ENCODE data around the gene CAMTA1. TPM values are rescaled to one million over a fixed set of nuclear protein-coding genes. Genes with fewer than 3 reads are reported as not detected.

CAMTA1 gene
- polyA plus RNA-seq, 1 donor from 2014 or later = 162 TPM

DNA sequence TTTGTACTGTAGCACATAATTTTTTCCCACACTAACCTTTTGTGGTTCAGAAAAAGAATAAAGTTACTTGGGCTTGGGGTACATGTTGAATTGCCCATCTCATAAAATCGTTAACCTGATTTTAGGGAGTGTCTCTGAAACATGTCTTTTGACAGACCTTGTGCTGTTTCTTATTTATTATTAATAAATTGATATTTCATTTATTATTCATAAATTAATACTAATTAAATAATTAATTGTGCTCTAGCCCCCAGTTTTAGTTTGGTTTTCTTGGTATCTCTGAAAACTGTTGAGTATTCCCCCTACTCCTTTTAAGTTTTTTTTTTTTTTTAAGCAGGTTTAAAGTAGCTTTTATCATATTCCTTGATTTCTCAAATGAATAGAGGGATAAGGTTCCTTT, 27.9 kb downstream of the CAMTA1 start:
- no peaks in the 10 kb centered on the region for H4K20me1 ChIP-seq (ENCODE audit: insufficient read depth)

GRCh38 chr1:6815726-6816125, 30.5 kb downstream of the CAMTA1 start:
- H3K27ac ChIP-seq (ENCODE audit: low read length) = no peak overlapping the region
- peaks cover 17% of the 10 kb centered on the region for H3K79me2 ChIP-seq (replicated peaks; ENCODE audit: insufficient read depth, low read length)
- H3K4me3 ChIP-seq (ENCODE audit: low read length) = no peak overlapping the region
- H3K9ac ChIP-seq (ENCODE audit: low read length) = no peak overlapping the region
- H3K4me2 ChIP-seq (ENCODE audit: low read length) = no peak overlapping the region
- no peaks in the 10 kb centered on the region for H3K9me3 ChIP-seq (ENCODE audit: low read length)
- TF ChIP-seq SMC3 (conservative IDR thresholded peaks at IDR 0.05; ENCODE audit: poor library complexity) (no peak), RAD21 (conservative IDR thresholded peaks at IDR 0.05) (no peak), EP300 (conservative IDR thresholded peaks at IDR 0.05; ENCODE audit: poor library complexity, severe bottlenecking) (no peak), MXI1 (conservative IDR thresholded peaks at IDR 0.05; ENCODE audit: poor library complexity, severe bottlenecking) (no peak), POLR2AphosphoS5 (IDR thresholded peaks at IDR 0.05) (no peak), TAF1 (IDR thresholded peaks at IDR 0.05; ENCODE audit: low read depth) (no peak), EZH2 (IDR thresholded peaks at IDR 0.05; ENCODE audit: borderline replicate concordance, insufficient read depth, low read length, poor library complexity, severe bottlenecking) (no peak)
- TF ChIP-seq, protein P1, sequence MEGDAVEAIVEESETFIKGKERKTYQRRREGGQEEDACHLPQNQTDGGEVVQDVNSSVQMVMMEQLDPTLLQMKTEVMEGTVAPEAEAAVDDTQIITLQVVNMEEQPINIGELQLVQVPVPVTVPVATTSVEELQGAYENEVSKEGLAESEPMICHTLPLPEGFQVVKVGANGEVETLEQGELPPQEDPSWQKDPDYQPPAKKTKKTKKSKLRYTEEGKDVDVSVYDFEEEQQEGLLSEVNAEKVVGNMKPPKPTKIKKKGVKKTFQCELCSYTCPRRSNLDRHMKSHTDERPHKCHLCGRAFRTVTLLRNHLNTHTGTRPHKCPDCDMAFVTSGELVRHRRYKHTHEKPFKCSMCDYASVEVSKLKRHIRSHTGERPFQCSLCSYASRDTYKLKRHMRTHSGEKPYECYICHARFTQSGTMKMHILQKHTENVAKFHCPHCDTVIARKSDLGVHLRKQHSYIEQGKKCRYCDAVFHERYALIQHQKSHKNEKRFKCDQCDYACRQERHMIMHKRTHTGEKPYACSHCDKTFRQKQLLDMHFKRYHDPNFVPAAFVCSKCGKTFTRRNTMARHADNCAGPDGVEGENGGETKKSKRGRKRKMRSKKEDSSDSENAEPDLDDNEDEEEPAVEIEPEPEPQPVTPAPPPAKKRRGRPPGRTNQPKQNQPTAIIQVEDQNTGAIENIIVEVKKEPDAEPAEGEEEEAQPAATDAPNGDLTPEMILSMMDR (IDR thresholded peaks at IDR 0.05; ENCODE audit: poor library complexity, severe bottlenecking) = no peak
- TF ChIP-seq, protein P2, sequence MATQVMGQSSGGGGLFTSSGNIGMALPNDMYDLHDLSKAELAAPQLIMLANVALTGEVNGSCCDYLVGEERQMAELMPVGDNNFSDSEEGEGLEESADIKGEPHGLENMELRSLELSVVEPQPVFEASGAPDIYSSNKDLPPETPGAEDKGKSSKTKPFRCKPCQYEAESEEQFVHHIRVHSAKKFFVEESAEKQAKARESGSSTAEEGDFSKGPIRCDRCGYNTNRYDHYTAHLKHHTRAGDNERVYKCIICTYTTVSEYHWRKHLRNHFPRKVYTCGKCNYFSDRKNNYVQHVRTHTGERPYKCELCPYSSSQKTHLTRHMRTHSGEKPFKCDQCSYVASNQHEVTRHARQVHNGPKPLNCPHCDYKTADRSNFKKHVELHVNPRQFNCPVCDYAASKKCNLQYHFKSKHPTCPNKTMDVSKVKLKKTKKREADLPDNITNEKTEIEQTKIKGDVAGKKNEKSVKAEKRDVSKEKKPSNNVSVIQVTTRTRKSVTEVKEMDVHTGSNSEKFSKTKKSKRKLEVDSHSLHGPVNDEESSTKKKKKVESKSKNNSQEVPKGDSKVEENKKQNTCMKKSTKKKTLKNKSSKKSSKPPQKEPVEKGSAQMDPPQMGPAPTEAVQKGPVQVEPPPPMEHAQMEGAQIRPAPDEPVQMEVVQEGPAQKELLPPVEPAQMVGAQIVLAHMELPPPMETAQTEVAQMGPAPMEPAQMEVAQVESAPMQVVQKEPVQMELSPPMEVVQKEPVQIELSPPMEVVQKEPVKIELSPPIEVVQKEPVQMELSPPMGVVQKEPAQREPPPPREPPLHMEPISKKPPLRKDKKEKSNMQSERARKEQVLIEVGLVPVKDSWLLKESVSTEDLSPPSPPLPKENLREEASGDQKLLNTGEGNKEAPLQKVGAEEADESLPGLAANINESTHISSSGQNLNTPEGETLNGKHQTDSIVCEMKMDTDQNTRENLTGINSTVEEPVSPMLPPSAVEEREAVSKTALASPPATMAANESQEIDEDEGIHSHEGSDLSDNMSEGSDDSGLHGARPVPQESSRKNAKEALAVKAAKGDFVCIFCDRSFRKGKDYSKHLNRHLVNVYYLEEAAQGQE (IDR thresholded peaks at IDR 0.05; ENCODE audit: borderline replicate concordance) = no peak
- no peaks in the 10 kb centered on the region for H3K36me3 ChIP-seq (ENCODE audit: insufficient read depth, low read length)
- no peaks in the 10 kb centered on the region for H3K9me2 ChIP-seq (ENCODE audit: insufficient read depth, low read length)
- no peaks in the 10 kb centered on the region for H3K27me3 ChIP-seq (ENCODE audit: insufficient read depth, low read depth, low read length)
- H2AFZ ChIP-seq (ENCODE audit: low read depth, low read length) = no peak overlapping the region
- H4K20me1 ChIP-seq (ENCODE audit: insufficient read depth) = no peaks in the 10 kb centered on the region
- no peaks in the 10 kb centered on the region for H3F3A ChIP-seq (ENCODE audit: insufficient read depth, low read length, poor library complexity, severe bottlenecking)

More for the DNA sequence above, 27.9 kb downstream of the CAMTA1 start:
- H3K9me2 ChIP-seq (ENCODE audit: insufficient read depth, low read length) = no peaks in the 10 kb centered on the region
- H3K27me3 ChIP-seq (ENCODE audit: insufficient read depth, low read depth, low read length) = no peaks in the 10 kb centered on the region
- TF ChIP-seq MXI1 (conservative IDR thresholded peaks at IDR 0.05; ENCODE audit: poor library complexity, severe bottlenecking) = no peak
- TF ChIP-seq, protein P1 (IDR thresholded peaks at IDR 0.05; ENCODE audit: poor library complexity, severe bottlenecking) = no peak
- TF ChIP-seq, protein P2 (IDR thresholded peaks at IDR 0.05; ENCODE audit: borderline replicate concordance) = no peak
- no peak overlapping the region for H3K27ac ChIP-seq (ENCODE audit: low read length)
- no peak overlapping the region for H3K4me3 ChIP-seq (ENCODE audit: low read length)
- H2AFZ ChIP-seq (ENCODE audit: low read depth, low read length) = no peak overlapping the region
- peaks cover 26% of the 10 kb centered on the region for H3K79me2 ChIP-seq (replicated peaks; ENCODE audit: insufficient read depth, low read length)
- no peaks in the 10 kb centered on the region for H3K36me3 ChIP-seq (ENCODE audit: insufficient read depth, low read length)
- no peaks in the 10 kb centered on the region for H3F3A ChIP-seq (ENCODE audit: insufficient read depth, low read length, poor library complexity, severe bottlenecking)
- H3K4me2 ChIP-seq (ENCODE audit: low read length) = no peak overlapping the region
- no peaks in the 10 kb centered on the region for H3K9me3 ChIP-seq (ENCODE audit: low read length)
- no peak overlapping the region for H3K9ac ChIP-seq (ENCODE audit: low read length)

All from neural cell (in vitro differentiated cells).